ENCODE measurements around the gene NDUFB7.

NDUFB7 gene

DNA sequence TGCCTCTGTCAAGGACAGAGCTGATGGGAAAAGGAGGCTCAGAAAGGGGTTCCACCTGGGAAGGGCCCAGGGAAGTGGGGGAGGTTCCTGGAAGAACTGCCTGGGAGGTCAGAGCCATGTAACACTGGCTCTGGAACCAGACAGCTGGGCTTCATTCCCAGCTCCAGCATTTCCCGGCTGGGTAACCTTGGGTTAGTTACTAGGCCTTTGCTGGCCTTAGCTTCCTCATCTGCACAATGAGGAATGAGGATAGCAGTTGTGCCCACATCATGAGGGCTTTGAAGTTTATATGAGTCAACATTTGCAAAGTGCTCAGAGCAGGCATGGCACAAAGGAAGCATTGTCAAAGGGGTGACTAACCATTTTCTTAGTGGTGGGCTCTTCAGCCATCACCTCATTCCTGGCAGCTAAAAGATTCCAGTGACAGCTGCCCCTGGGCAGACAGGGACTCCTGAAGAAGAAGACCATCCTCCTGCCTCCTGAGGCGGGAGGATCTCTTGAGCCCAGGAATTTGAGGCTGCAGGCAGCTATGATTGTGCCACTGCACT, 51.9 kb downstream of the NDUFB7 start:
- DNase-seq: no peak

DNA sequence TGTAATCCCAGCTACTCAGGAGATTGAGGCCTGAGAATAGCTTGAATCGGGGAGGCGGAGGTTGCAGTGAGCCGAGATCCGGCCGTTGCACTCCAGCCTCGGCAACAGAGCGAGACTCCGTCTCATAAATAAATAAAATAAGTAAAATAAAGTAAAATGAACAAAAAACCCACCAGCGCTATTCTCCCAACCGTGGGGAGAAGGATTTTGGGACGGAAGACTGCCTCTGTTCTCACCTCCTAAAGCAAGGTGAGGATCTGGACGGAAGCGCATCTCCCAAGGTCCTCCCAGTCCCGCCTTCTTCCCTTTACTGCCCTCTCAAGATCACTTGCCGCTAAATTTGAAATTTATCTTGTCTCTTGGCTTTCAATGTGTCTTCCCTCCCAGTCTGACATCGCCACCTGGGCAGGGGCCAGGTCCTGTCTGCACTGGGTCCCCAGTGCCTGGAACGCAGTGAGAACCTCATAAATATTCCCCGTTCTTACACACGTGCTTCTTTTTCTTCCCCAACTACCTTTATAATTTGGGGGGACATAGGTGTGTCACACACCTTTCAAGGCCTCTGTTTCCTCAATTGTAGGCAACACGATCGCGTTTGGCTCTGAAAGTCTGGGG, 52.5 kb downstream of the NDUFB7 start:
- DNase-seq: no peak

DNA sequence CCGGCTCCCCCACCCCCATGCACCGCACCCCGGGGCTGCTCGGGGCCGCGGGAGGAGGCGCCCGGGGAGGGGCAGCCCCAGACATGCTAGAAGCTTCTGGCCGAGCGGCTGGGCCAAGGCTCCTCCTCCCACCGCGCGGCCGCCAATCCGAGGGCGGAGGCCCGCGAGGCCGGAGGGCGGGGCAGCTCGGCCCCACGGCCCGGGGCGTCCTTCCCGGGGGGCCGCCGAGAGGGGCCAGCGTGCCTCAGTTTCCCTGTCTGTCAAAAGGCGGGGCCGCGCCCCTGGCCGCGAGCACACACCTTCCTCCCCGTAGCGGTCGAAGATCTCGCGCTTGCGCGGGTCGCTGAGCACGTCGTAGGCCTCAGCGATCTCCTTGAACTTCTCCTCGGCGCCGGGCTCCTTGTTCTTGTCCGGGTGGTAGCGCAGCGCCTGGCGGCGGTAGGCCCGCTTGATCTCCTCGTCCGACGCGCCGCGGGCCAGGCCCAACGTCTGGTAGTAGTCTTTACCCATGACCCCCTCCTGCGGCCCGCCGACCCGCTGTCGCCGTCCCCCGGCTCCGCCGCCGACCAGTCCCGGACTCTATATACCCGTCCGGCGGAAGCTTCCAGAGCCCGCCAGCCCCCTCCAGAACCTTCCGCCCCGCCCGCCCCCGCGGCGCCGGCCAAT, 53.9 kb downstream of the NDUFB7 start, which contains the start of gene DNAJB1:
TSS of gene DNAJB1 (minus strand) at position 558 of the 666 bp plus-strand sequence. CDS start at position 510, 48 bp downstream.
- peak; percentile 85 for DNase-seq

DNA sequence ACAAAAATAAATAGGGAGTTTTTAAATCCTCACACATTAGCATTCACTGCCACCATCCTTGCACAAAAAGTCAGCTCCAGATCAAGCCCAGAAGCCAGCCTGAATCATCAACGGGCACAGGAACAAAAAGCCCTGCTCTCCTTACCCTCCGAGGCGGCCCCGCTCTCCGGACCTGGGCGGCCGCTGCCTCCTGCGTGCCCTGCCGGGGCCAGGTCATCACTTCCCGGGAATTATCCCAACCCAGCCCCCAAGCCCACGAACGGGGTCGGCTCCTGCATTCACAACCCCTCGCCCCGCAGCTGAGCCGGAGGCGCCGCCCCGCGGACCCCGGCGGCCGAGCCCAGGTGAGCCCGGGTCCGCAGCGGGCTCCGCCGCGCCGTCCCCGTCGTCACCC, 54.4 kb downstream of the NDUFB7 start:
- no peak for DNase-seq

DNA sequence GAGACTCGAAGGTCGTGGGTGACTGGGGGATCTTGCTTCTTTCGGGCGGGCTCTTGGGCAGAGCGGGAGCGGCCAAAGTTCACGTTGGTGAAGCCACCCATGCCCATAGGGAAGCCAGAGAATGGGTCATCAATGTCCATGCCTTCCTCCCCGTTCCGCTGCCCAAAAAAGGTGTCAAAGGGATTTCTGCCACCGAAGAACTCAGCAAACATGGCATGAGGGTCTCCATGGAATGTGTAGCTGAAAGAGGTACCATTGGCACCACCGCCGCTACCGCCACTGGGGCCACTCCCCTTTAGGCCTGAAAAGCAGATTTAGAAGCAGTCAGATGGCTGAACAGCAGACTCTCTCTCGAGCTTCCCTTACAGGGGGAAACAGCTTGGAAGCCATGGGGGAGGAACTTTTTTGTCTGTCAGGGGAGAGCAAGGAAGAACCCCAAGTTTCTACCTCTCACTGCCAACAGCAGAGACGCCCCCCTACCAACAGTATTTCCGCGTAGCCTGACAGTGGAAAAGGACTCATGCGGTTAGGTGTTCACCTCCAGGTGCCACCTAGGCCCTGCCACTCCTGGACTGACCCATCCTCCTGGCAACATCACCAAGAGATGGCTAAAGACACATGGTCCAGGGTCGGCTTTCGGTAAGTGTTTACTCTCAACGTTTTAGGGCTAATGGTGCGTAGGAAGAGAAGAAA, 55.0 kb downstream of the NDUFB7 start:
- peak; percentile 31 for DNase-seq

Measured in NCI-H69 (cell line).